SK-N-SH treated with all-trans-retinoic acid at 6 μM for 48 hours (cell line): ENCODE measurements around the gene ARHGAP15.

Source experiments
- ATAC-seq: fragments of 200-7000 bp; cut with Tn5 transposase; 3 replicates; pipeline ENCODE4 v1.9.1; 2020; ENCODE audit warnings: mild to moderate bottlenecking, moderate library complexity
- ARNTL ChIP-seq: fragments of 450-650 bp; formaldehyde crosslinking; IDR thresholded peaks from 2 replicates; pipeline ENCODE4 v1.5.0; 2020; ENCODE audit warnings: low read depth, mild to moderate bottlenecking, moderate library complexity, borderline replicate concordance
- BACH2 ChIP-seq: fragments of 250-450 bp; sonication (Bioruptor Pico); IDR thresholded peaks from 2 replicates; pipeline ENCODE4 v1.9.0; 2021; ENCODE audit warnings: mild to moderate bottlenecking, borderline replicate concordance
- CSDC2 ChIP-seq: fragments of 250-450 bp; sonication (Bioruptor Pico); IDR thresholded peaks from 2 replicates; pipeline ENCODE4 v1.5.0; 2020; ENCODE audit warnings: mild to moderate bottlenecking, moderate library complexity
- ESRRG ChIP-seq: fragments of 250-450 bp; sonication (Bioruptor Pico); IDR thresholded peaks from 2 replicates; pipeline ENCODE4 v1.6.1; 2021; ENCODE audit warnings: mild to moderate bottlenecking
- GLIS3 ChIP-seq: fragments of 250-450 bp; sonication (Bioruptor Pico); IDR thresholded peaks from 2 replicates; pipeline ENCODE4 v1.5.0; 2020; ENCODE audit warnings: mild to moderate bottlenecking, moderate library complexity
- ISL1 ChIP-seq: fragments of 250-450 bp; sonication (Bioruptor Pico); IDR thresholded peaks from 2 replicates; pipeline ENCODE4 v2.1.2; 2022; ENCODE audit warnings: mild to moderate bottlenecking, moderate library complexity
- OSR1 ChIP-seq: fragments of 250-450 bp; sonication (Bioruptor Pico); IDR thresholded peaks from 2 replicates; pipeline ENCODE4 v1.8.0; 2022; ENCODE audit warnings: moderate library complexity, mild to moderate bottlenecking, inconsistent platforms
- PPARA ChIP-seq: fragments of 250-450 bp; sonication (Bioruptor Pico); IDR thresholded peaks from 2 replicates; pipeline ENCODE4 v1.5.0; 2020; ENCODE audit warnings: mild to moderate bottlenecking, borderline replicate concordance
- RARB ChIP-seq: fragments of 250-450 bp; sonication (Bioruptor Pico); IDR thresholded peaks from 2 replicates; pipeline ENCODE4 v1.8.0; 2021; ENCODE audit warnings: mild to moderate bottlenecking, moderate library complexity
- SNAI2 ChIP-seq: fragments of 250-450 bp; sonication (Bioruptor Pico); IDR thresholded peaks from 2 replicates; pipeline ENCODE4 v1.5.0; 2020; ENCODE audit warnings: mild to moderate bottlenecking, moderate library complexity
- TCF4 ChIP-seq: fragments of 250-450 bp; sonication (Bioruptor Pico); IDR thresholded peaks from 2 replicates; pipeline ENCODE4 v1.8.0; 2021; ENCODE audit warnings: mild to moderate bottlenecking, moderate library complexity, borderline replicate concordance
- TOX ChIP-seq: fragments of 250-450 bp; sonication (Bioruptor Pico); IDR thresholded peaks from 2 replicates; pipeline ENCODE4 v1.8.0; 2021; ENCODE audit warnings: mild to moderate bottlenecking, moderate library complexity, borderline replicate concordance
- ZC3H10 ChIP-seq: fragments of 250-450 bp; sonication (Bioruptor Pico); IDR thresholded peaks from 2 replicates; pipeline ENCODE4 v1.5.1; 2021; ENCODE audit warnings: mild to moderate bottlenecking, moderate library complexity
- ZFP3 ChIP-seq: fragments of 250-450 bp; sonication (Bioruptor Pico); IDR thresholded peaks from 2 replicates; pipeline ENCODE4 v1.5.0; 2020; ENCODE audit warnings: mild to moderate bottlenecking, moderate library complexity
- ZFP30 ChIP-seq: fragments of 450-650 bp; formaldehyde crosslinking; IDR thresholded peaks from 2 replicates; pipeline ENCODE4 v1.5.0; 2022; ENCODE audit warnings: mild to moderate bottlenecking, moderate library complexity
- ZNF70 ChIP-seq: fragments of 450-650 bp; formaldehyde crosslinking; IDR thresholded peaks from 2 replicates; pipeline ENCODE4 v1.5.0; 2020; ENCODE audit warnings: mild to moderate bottlenecking, moderate library complexity
- ZNF8 ChIP-seq: fragments of 450-650 bp; formaldehyde crosslinking; IDR thresholded peaks from 2 replicates; pipeline ENCODE4 v1.5.0; 2020; ENCODE audit warnings: mild to moderate bottlenecking, moderate library complexity
- TF ChIP-seq, protein P1 (sequence below): fragments of 250-450 bp; sonication (Bioruptor Pico); IDR thresholded peaks from 2 replicates; pipeline ENCODE4 v1.8.0; 2020; ENCODE audit warnings: mild to moderate bottlenecking, moderate library complexity, borderline replicate concordance
- TF ChIP-seq, protein P2 (sequence below): fragments of 250-450 bp; sonication (Bioruptor Pico); IDR thresholded peaks from 2 replicates; pipeline ENCODE4 v1.5.1; 2020; ENCODE audit warnings: low read depth, mild to moderate bottlenecking, moderate library complexity
- TF ChIP-seq, protein P3 (sequence below): fragments of 250-450 bp; sonication (Bioruptor Pico); IDR thresholded peaks from 2 replicates; pipeline ENCODE4 v1.8.0; 2021; ENCODE audit warnings: low read depth, mild to moderate bottlenecking, moderate library complexity, borderline replicate concordance

The ARHGAP15 gene

DNA sequence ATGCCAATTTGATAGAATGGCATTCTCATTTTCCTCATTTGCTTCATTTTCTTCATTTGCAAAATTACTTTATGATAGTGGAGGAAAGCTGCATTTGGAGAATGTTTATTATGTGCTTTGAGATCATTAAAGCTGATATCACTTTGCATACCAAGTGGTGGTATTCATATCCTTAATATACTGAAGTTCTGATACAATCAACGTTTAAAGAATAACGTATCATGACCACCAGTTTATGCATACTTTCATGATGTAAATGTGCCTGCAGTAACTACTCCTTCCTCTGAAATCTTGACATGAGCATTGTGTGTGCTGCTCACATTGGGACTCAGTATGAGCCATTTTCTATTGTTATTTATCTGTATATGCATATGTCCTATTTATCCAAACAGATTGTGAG lies 302.1 kb downstream of the ARHGAP15 start:
- TF ChIP-seq TCF4 (no peak), ZC3H10 (CRISPR knock-in tag) (no peak), ZNF70 (CRISPR knock-in tag) (no peak), ZNF8 (CRISPR knock-in tag) (no peak), CSDC2 (CRISPR knock-in tag) (no peak), BACH2 (CRISPR knock-in tag) (no peak), ARNTL (CRISPR knock-in tag) (no peak), ZFP30 (CRISPR knock-in tag) (no peak), ISL1 (no peak)
- TF ChIP-seq, protein P1, sequence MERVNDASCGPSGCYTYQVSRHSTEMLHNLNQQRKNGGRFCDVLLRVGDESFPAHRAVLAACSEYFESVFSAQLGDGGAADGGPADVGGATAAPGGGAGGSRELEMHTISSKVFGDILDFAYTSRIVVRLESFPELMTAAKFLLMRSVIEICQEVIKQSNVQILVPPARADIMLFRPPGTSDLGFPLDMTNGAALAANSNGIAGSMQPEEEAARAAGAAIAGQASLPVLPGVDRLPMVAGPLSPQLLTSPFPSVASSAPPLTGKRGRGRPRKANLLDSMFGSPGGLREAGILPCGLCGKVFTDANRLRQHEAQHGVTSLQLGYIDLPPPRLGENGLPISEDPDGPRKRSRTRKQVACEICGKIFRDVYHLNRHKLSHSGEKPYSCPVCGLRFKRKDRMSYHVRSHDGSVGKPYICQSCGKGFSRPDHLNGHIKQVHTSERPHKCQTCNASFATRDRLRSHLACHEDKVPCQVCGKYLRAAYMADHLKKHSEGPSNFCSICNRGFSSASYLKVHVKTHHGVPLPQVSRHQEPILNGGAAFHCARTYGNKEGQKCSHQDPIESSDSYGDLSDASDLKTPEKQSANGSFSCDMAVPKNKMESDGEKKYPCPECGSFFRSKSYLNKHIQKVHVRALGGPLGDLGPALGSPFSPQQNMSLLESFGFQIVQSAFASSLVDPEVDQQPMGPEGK (CRISPR knock-in tag) = no peak
- ATAC-seq = peak; percentile 57; the same call in 2 of the 3 replicates

DNA sequence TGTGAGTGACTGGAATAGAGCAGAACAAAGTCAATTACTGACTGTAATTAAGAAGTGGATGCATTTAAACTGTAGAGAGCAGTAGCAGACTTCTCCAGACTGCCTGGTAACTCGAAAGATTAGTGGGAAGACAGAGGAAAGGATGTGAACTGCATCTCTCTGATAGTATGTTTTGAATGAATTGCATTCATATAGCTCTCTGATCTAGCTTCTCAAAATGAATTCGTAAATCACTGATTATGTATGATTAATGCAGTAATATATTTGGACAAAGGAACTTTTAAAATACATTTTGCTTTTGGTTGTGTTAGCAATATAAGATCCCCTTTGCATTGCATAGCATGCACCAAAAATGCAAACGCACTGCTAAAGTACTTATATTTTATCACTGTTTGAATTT lies 304.0 kb downstream of the ARHGAP15 start:
- TF ChIP-seq ZFP3 (CRISPR knock-in tag) (no peak), TOX (CRISPR knock-in tag) (no peak), CSDC2 (CRISPR knock-in tag) (no peak), SNAI2 (no peak), ZNF8 (CRISPR knock-in tag) (no peak), GLIS3 (CRISPR knock-in tag) (no peak)
- TF ChIP-seq, protein P1 (CRISPR knock-in tag) = no peak
- TF ChIP-seq, protein P2, sequence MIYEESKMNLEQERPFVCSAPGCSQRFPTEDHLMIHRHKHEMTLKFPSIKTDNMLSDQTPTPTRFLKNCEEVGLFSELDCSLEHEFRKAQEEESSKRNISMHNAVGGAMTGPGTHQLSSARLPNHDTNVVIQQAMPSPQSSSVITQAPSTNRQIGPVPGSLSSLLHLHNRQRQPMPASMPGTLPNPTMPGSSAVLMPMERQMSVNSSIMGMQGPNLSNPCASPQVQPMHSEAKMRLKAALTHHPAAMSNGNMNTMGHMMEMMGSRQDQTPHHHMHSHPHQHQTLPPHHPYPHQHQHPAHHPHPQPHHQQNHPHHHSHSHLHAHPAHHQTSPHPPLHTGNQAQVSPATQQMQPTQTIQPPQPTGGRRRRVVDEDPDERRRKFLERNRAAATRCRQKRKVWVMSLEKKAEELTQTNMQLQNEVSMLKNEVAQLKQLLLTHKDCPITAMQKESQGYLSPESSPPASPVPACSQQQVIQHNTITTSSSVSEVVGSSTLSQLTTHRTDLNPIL (CRISPR knock-in tag) = no peak
- TF ChIP-seq, all 23 proteins: peak for 0
- ATAC-seq = peak; percentile 74

DNA sequence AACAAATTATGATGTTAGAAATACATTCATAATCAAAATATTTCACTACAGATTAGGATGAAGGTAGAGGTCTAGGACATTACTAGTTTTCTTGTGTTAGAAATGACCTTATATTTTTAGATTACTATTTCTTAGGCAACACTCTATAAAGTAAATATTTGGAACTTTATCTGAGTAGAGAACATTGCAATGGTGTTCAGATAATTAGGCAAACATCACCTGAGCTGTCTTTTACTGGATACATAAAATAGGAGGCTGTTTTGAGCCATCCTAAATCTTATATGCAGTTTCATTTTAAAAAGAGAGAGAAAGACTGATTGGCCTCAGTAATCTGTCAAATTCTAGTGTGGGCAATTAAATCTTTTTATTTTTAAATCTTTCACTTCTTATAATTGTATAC lies 304.6 kb downstream of the ARHGAP15 start:
- TF ChIP-seq ZFP3 (CRISPR knock-in tag) (no peak), SNAI2 (no peak), ISL1 (no peak), ARNTL (CRISPR knock-in tag) (no peak), OSR1 (CRISPR knock-in tag) (no peak), TCF4 (no peak), BACH2 (CRISPR knock-in tag) (no peak), PPARA (CRISPR knock-in tag) (no peak), RARB (no peak), ZNF70 (CRISPR knock-in tag) (no peak), TOX (CRISPR knock-in tag) (no peak)
- TF ChIP-seq, protein P1 (CRISPR knock-in tag) = no peak
- TF ChIP-seq, protein P3, sequence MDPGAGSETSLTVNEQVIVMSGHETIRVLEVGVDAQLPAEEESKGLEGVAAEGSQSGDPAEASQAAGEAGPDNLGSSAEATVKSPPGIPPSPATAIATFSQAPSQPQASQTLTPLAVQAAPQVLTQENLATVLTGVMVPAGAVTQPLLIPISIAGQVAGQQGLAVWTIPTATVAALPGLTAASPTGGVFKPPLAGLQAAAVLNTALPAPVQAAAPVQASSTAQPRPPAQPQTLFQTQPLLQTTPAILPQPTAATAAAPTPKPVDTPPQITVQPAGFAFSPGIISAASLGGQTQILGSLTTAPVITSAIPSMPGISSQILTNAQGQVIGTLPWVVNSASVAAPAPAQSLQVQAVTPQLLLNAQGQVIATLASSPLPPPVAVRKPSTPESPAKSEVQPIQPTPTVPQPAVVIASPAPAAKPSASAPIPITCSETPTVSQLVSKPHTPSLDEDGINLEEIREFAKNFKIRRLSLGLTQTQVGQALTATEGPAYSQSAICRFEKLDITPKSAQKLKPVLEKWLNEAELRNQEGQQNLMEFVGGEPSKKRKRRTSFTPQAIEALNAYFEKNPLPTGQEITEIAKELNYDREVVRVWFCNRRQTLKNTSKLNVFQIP (CRISPR knock-in tag) = no peak
- TF ChIP-seq, all 23 proteins: peak for 0

DNA sequence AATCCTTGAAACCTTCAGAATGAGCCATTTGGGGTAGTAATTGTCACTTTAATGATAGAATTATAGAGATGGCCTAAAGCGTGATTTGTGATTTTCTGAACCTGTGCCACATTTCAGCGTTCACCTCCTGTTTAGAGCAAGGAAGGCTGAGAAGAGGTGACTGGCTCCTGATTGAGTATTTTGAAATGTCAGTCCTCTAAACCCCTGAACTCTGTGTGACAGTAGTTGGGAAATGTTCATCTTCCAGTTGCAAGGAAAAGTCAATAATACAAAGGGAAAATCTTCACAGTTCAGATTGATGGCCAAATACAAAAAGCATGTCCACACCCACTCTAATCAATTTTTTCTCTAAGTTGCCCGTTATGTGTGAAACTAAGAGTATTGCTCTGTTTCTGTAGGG lies 305.2 kb downstream of the ARHGAP15 start:
- ATAC-seq = no peak

More for the DNA sequence above, 304.6 kb downstream of the ARHGAP15 start:
- ATAC-seq = no peak

More for the DNA sequence above, 305.2 kb downstream of the ARHGAP15 start:
- TF ChIP-seq TCF4 (no peak), ZNF8 (CRISPR knock-in tag) (no peak), ESRRG (CRISPR knock-in tag) (no peak)
- TF ChIP-seq, protein P2 (CRISPR knock-in tag) = no peak
